HG02610 (cell line): ENCODE results near the gene HPGDS.
"Not testable (repeated sequence)": the region's sequence is repeated elsewhere in the genome, so short reads cannot be mapped to it uniquely, and the experiment has no call there.

ENCODE experiments used
- ATAC-seq: cut with Tn5 transposase; IDR thresholded peaks from one replicate; pipeline ENCODE4 v1.9.1; 2021; ENCODE audit warnings: mild to moderate bottlenecking, moderate library complexity; ENCODE audit not compliant: unreplicated experiment

HPGDS gene

GRCh38 chr4:94332983-94333590 is 9.5 kb downstream of the HPGDS start:
- no peak for ATAC-seq

- ATAC-seq = no peak
Measured at GRCh38 chr4:94329933-94330332, 12.7 kb downstream of the HPGDS start.

DNA sequence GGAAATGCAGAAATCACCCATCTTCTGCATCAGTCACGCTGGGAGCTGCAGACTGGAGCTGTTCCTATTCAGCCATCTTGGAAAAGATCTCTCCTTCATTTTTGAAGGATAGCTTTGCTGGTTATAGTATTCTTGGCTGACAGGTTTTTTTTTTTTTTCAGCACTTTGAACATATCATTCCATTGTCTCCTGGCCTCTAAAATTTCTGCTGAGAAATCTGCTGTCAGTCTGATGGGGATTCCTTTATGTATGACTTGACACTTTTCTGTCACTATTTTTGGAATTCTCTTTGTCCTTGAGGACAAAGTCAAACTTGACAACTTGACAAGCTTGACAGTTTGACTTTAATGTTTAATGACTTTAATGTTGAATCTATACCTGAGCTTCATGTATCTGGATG is 16.8 kb downstream of the HPGDS start:
- no peak for ATAC-seq

DNA sequence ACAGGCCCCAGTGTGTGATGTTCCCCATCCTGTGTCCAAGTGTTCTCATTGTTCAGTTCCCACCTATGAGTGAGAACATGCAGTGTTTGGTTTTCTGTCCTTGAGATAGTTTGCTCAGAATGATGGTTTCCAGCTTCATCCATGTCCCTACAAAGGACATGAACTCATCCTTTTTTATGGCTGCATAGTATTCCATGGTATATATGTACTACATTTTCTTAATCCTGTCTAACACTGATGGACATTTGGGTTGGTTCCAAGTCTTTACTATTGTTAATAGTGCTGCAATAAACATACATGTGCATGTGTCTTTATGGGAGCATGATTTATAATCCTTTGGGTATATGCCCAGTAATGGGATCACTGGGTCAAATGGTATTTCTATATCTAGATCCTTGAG is 22.7 kb downstream of the HPGDS start:
- ATAC-seq = not testable (repeated sequence)

GRCh38 chr4:94307231-94307871 is 35.3 kb downstream of the HPGDS start:
- ATAC-seq = no peak

DNA sequence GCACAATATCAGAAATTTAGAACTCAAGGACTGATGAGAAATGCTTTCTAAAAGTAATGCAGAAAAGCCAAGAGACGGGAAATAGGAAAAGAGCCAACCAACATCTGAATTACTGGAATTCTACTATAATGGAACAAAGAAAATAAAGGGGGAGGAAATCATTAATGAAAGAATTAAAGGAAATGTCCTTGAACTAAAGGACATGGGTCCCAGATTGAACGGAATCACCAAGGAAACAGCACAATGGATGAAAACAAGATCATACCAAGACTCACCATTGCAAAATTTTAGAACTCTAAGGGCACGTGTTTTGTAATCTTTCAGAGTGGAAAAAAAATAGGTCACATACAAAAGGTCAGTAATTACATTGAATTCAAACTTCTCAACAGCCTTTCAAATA is 35.9 kb downstream of the HPGDS start:
- ATAC-seq = no peak

- no peak for ATAC-seq
Measured at GRCh38 chr4:94305466-94306225, 37.0 kb downstream of the HPGDS start.

- ATAC-seq = no peak
Measured at GRCh38 chr4:94304365-94304971, 38.2 kb downstream of the HPGDS start.

- no peak for ATAC-seq
Measured at GRCh38 chr4:94302191-94302590, 40.4 kb downstream of the HPGDS start.

- ATAC-seq = no peak
Measured at GRCh38 chr4:94298725-94299252, 43.8 kb downstream of the HPGDS start.

DNA sequence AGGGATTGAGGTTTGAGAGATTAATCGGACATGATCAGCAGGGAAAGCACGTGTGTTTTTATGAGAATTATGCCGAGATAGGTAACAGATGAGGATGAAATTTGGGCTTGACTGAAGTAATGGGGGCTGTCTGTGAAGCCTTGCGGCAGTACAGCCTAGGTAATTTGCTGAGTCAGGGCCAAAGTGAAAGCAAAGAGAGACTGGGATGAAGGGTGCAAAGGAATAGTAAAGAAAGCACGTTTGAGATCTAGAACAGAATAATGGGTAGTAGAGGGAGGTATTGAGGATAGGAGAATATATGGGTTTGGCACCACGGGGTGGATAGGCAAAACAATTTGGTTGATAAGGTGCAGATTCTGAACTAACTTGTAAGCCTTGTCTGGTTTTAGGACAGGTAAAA is 47.2 kb downstream of the HPGDS start:
- not testable (repeated sequence) for ATAC-seq

DNA sequence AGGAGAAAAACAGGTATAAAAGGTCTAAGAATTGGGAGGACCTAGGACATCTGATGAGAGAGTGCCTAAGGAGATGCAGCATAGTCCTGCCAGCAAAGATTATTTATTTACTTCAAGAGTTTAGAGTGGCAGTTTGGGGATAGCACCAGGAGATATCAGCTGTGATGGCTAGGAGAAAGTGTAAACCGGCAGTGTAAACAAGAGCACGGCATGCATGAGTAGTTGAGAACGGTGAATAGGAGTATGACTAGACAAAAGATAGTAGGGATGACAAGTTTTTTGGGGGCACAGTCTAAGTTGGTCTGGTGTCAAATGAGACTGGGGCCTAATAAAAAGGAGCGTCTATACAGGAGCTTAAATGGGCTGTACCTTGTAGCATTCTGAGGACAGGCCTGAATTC is 48.7 kb downstream of the HPGDS start:
- ATAC-seq = not testable (repeated sequence)

GRCh38 chr4:94290245-94290644 is 52.4 kb downstream of the HPGDS start:
- ATAC-seq = no peak

- ATAC-seq = no peak
Measured at GRCh38 chr4:94285666-94286065, 57.0 kb downstream of the HPGDS start.

GRCh38 chr4:94284889-94285288 is 57.7 kb downstream of the HPGDS start:
- no peak for ATAC-seq

DNA sequence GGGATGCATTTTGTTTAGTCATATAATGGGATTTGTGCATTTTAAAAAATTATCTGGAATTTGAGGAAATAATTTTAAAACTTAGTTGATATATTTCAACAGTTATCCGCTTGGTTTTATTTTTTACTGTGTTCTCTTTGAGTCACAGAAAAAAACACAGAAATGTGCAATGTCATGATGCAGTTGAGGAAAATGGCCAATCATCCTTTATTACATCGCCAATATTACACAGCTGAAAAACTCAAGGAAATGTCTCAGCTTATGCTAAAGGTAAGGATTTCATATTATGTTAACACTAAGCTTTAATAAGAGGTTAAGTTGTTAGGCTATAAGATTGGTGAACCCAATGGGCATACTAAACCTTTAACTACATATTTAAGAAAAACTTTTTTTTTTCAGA is 63.9 kb downstream of the HPGDS start:
- no peak for ATAC-seq

DNA sequence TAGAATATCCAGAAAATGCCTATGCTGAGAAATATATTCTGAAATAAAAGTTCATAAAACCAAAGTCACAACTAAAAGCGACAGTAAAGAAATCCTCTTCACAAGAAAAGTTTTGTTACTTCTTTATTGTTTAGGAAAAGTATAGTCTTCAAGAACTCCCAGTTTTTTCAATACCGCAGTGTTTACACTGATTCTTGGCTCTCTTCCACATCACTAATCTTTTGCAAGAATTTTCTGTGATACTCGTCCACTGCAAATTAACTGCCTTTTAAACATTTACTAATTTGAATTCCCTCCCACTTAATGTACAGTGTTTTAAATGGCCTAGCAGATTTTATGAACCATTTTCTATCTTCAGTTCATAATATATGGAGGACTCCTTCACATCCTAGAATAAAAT is 65.1 kb downstream of the HPGDS start:
- ATAC-seq = no peak

- no peak for ATAC-seq
Measured at GRCh38 chr4:94276204-94276603, 66.4 kb downstream of the HPGDS start.

- ATAC-seq = no peak
Measured at GRCh38 chr4:94274912-94275311, 67.7 kb downstream of the HPGDS start.

GRCh38 chr4:94271248-94271647 is 71.4 kb downstream of the HPGDS start:
- ATAC-seq = no peak

- ATAC-seq = no peak
Measured at GRCh38 chr4:94267037-94267436, 75.6 kb downstream of the HPGDS start.
